GM12878 (cell line): Measurements from ENCODE around the gene CAMTA1. TPM values are rescaled to one million over a fixed set of nuclear protein-coding genes. Genes with fewer than 3 reads are reported as not detected.

ENCODE experiments used
- ATAC-seq: fragments of 200-7000 bp; cut with Tn5 transposase; 3 replicates; pipeline ENCODE4 v1.9.1; 2020; ENCODE audit warnings: mild to moderate bottlenecking, moderate library complexity
- BruUV-seq: library from RNA; stranded (reverse); fragments of 400-500 nt; replicated peaks from 2 replicates; lab custom pipeline; 2021; lab: Mats Ljungman, UMichigan
- CTCF ChIA-PET: fragments of 300-600 bp; sonication (Branson Sonifier 250); formaldehyde crosslinking; extraction: SDS; loops from one replicate; lab custom pipeline; 2021; ENCODE audit warnings: inconsistent platforms; lab: Yijun Ruan, JAX
- POLR2A ChIA-PET: fragments of 350-600 bp; formaldehyde crosslinking; extraction: SDS; loops from one replicate; lab custom pipeline; 2021; ENCODE audit warnings: inconsistent platforms; lab: Charles Lee
- RAD21 ChIA-PET: fragments of 300-600 bp; sonication (Branson Sonifier 250); formaldehyde crosslinking; loops from one replicate; lab custom pipeline; 2023; ENCODE audit warnings: antibody characterized with exemption; ENCODE audit not compliant: unreplicated experiment; lab: Charles Lee
- SMC1A ChIA-PET: fragments of 300-600 bp; sonication (Branson Sonifier 250); formaldehyde crosslinking; loops from one replicate; lab custom pipeline; 2023; ENCODE audit not compliant: unreplicated experiment, uncharacterized antibody; lab: Charles Lee
- DNase-seq: peaks from one replicate; pipeline ENCODE4 v3.0.0-alpha.2; 2011; ENCODE audit warnings: low read depth, low spot score
- FAIRE-seq: peaks from 3 replicates; lab custom pipeline; 2011; peaks lifted over from hg19 to GRCh38; lab: Jason Lieb, UNC
- H2AFZ ChIP-seq: 2 replicates; pipeline ENCODE4 v1.6.0; 2011; ENCODE audit warnings: low read depth, low read length, control low read depth; ENCODE audit not compliant: control insufficient read depth
- H3K27ac ChIP-seq: 2 replicates; pipeline ENCODE4 v1.5.1; 2011; ENCODE audit warnings: control low read depth; ENCODE audit not compliant: control insufficient read depth, insufficient read depth
- H3K27me3 ChIP-seq, 2 experiments: replicated peaks in 1 of 2; 2 replicates each; pipeline versions ENCODE4 v1.6.0 to v1.6.1; 2011; ENCODE audit warnings: low read length in 1 of 2; ENCODE audit not compliant: control insufficient read depth in 2 of 2, insufficient read depth in 2 of 2
- H3K36me3 ChIP-seq, 2 experiments: 2 replicates each; pipeline ENCODE4 v1.5.1; 2011; ENCODE audit warnings: low read length in 1 of 2; ENCODE audit not compliant: control insufficient read depth in 2 of 2, insufficient read depth in 2 of 2
- H3K4me1 ChIP-seq: 2 replicates; pipeline ENCODE4 v1.6.1; 2011; ENCODE audit warnings: mild to moderate bottlenecking, low read length, moderate library complexity, mixed read lengths; ENCODE audit not compliant: control insufficient read depth, insufficient read depth
- H3K4me2 ChIP-seq: 2 replicates; pipeline ENCODE4 v1.6.0; 2011; ENCODE audit warnings: control low read depth; ENCODE audit not compliant: control insufficient read depth, insufficient read depth
- H3K4me3 ChIP-seq: fragments of 200-600 bp; sonication (generic); 2 replicates; pipeline ENCODE4 v1.5.1; 2016
- H3K79me2 ChIP-seq: 2 replicates; pipeline ENCODE4 v1.6.0; 2011; ENCODE audit warnings: low read length; ENCODE audit not compliant: control insufficient read depth, insufficient read depth
- H3K9ac ChIP-seq: 2 replicates; pipeline ENCODE4 v1.8.0; 2011; ENCODE audit warnings: low read length, control low read depth, mixed read lengths; ENCODE audit not compliant: control insufficient read depth, insufficient read depth
- H3K9me3 ChIP-seq: replicated peaks from 3 replicates; pipeline ENCODE4 v1.5.1; 2011; ENCODE audit warnings: mild to moderate bottlenecking, low read length; ENCODE audit not compliant: control insufficient read depth, insufficient read depth
- H4K20me1 ChIP-seq: 2 replicates; pipeline ENCODE4 v1.6.0; 2011; ENCODE audit not compliant: control insufficient read depth, insufficient read depth
- DPF2 ChIP-seq: fragments of 450-650 bp; IDR thresholded peaks from 2 replicates; pipeline ENCODE4 v1.6.1; 2017; ENCODE audit warnings: mild to moderate bottlenecking
- E2F4 ChIP-seq: IDR thresholded peaks from 2 replicates; pipeline ENCODE4 v1.6.1; 2012; ENCODE audit warnings: low read depth, low read length, improper control_type of control experiment
- EGR1 ChIP-seq, 2 experiments: IDR thresholded peaks; 1 replicate in 1 of 2; 2 replicates in 1 of 2; pipeline ENCODE4 v1.6.1; 2011 to 2012; ENCODE audit warnings: low read depth in 2 of 2, low read length in 2 of 2, borderline replicate concordance in 1 of 2, mild to moderate bottlenecking in 1 of 2, moderate library complexity in 1 of 2
- EZH2 ChIP-seq: IDR thresholded peaks from 2 replicates; pipeline ENCODE4 v1.6.1; 2012; ENCODE audit warnings: low read depth, mild to moderate bottlenecking, control low read depth, inconsistent platforms, low read length, borderline replicate concordance; ENCODE audit not compliant: control insufficient read depth
- RELA ChIP-seq: fragments of 450-650 bp; IDR thresholded peaks from 2 replicates; pipeline ENCODE4 v1.8.0; 2014; ENCODE audit warnings: borderline replicate concordance; ENCODE audit not compliant: partially characterized antibody
- SMC3 ChIP-seq: IDR thresholded peaks from 2 replicates; pipeline ENCODE4 v1.6.1; 2011; ENCODE audit warnings: low read length, improper control_type of control experiment, borderline replicate concordance
- SPI1 ChIP-seq: IDR thresholded peaks from 2 replicates; pipeline ENCODE4 v1.6.1; 2011; ENCODE audit warnings: low read depth, mild to moderate bottlenecking, low read length, moderate library complexity, borderline replicate concordance; ENCODE audit not compliant: insufficient read depth
- ZBTB4 ChIP-seq: fragments of 450-650 bp; formaldehyde crosslinking; IDR thresholded peaks from 2 replicates; pipeline ENCODE4 v1.4.0; 2022; ENCODE audit warnings: mild to moderate bottlenecking, moderate library complexity
- WGBS: methylation state at CpG from one replicate; pipeline ENCODE4 v1.1.6; 2016; ENCODE audit warnings: low lambda C conversion rate; ENCODE audit not compliant: insufficient replicate concordance, insufficient coverage; ENCODE audit errors: missing lambda C conversion rate; 5-methylcytosine and 5-hydroxymethylcytosine counted together
- in situ Hi-C: fragments of 300-500 bp; cut with MboI; formaldehyde crosslinking; loops from 9 replicates; pipeline ENCODE4 v1.14.3; 2018; ENCODE audit warnings: mixed read lengths
- intact Hi-C: fragments of 100-400 bp; cut with micrococcal nuclease; formaldehyde crosslinking; loops from one replicate; pipeline ENCODE4 v1.14.2; 2022; ENCODE audit not compliant: unreplicated experiment
- polyA plus RNA-seq, 11 experiments: library from polyadenylated mRNA; depleted of rRNA in 4 of 11; unstranded in 6 of 11; stranded (reverse) in 5 of 11; fragments of >200 nt; fragmentation: Nextera tagmentation in 4 of 11; fragmentation: Illumina TruSeq in 1 of 11; extraction: Ambion mirVana in 4 of 11; extraction: Trizol in 1 of 11; gene quantifications; 1 replicate in 1 of 11; 2 replicates in 10 of 11; pipeline versions ENCODE4 v1.2.1 to v1.2.3, GENCODE V29; 2011 to 2016; ENCODE audit warnings: inconsistent platforms in 2 of 11, missing spikeins in 2 of 11, low read depth in 1 of 11
- total RNA-seq, 4 experiments: library from RNA; depleted of rRNA in 3 of 4; stranded (reverse); fragments of >200 nt in 3 of 4; fragmentation: Illumina TruSeq in 1 of 4; extraction: Trizol in 1 of 4; gene quantifications; 2 replicates each; pipeline versions ENCODE4 v1.2.1 to v1.2.3, GENCODE V29; 2013 to 2021

CAMTA1 gene
- total and polyA plus RNA-seq, 10 of the 15 experiments (the other 5 are each of a cell fraction or from before 2014, with no cell fraction given): 37.7 to 148 (median 76.4) TPM

GRCh38 chr1:7663451-7664146 is 878.3 kb downstream of the CAMTA1 start:
- Histone ChIP-seq H4K20me1 (no peaks in the 10 kb centered on the region), H3K4me1 (no peaks in the 10 kb centered on the region), H3K4me2 (no peak overlapping the region), H3K79me2 (no peaks in the 10 kb centered on the region), H3K36me3 (no peaks in the 10 kb centered on the region), H3K27ac (no peak overlapping the region), H3K9me3 (no peaks in the 10 kb centered on the region), H3K9ac (no peak overlapping the region), H2AFZ (no peak overlapping the region), H3K4me3 (no peak overlapping the region), H3K27me3 (no peaks in the 10 kb centered on the region)
- no peak for TF ChIP-seq RELA
- no peak for TF ChIP-seq E2F4
- SMC1A ChIA-PET: no interaction called here
- RAD21 ChIA-PET: no interaction called here
- ATAC-seq: no peak
- CTCF ChIA-PET: interaction anchor here (7.6 kb wide), 1 partner anchor 88 kb away, joined by 208 read pairs; no protein-coding TSS in a partner anchor
- no TSS peak for BruUV-seq
- 47% methylated on average over 34 of the region's 38 CpGs for whole genome bisulfite sequencing
- intact Hi-C loops (loop anchor here (10.0 kb wide), 1 partner anchor 681 kb away; no protein-coding TSS in a partner anchor), in situ Hi-C loops (no loop called here)
- FAIRE-seq: no peak
- DNase-seq: no peak
- POLR2A ChIA-PET: no interaction called here

GRCh38 chr1:7664147-7664892 is 879.1 kb downstream of the CAMTA1 start:
- no peaks in the 10 kb centered on the region for H3K4me1 ChIP-seq
- no peak overlapping the region for H3K9ac ChIP-seq
- H3K36me3 ChIP-seq: no peaks in the 10 kb centered on the region
- BruUV-seq: no TSS peak
- H3K4me3 ChIP-seq: no peak overlapping the region
- no peak overlapping the region for H2AFZ ChIP-seq
- DNase-seq: no peak
- H3K9me3 ChIP-seq: no peaks in the 10 kb centered on the region
- H4K20me1 ChIP-seq: no peaks in the 10 kb centered on the region
- POLR2A ChIA-PET: no interaction called here
- H3K27ac ChIP-seq: no peak overlapping the region
- SMC1A ChIA-PET: interaction anchor here (0.6 kb wide), 1 partner anchor 1123 kb away, joined by 3 read pairs; no protein-coding TSS in a partner anchor
- in situ Hi-C loops: no loop called here
- intact Hi-C loops: loop anchor here (10.0 kb wide), 1 partner anchor 680 kb away; no protein-coding TSS in a partner anchor
- RAD21 ChIA-PET: no interaction called here
- ATAC-seq: no peak
- H3K79me2 ChIP-seq: no peaks in the 10 kb centered on the region
- CTCF ChIA-PET: interaction anchor here (7.6 kb wide), 1 partner anchor 88 kb away, joined by 208 read pairs; no protein-coding TSS in a partner anchor
- FAIRE-seq: no peak
- 65% methylated on average over 47 of the region's 48 CpGs for WGBS
- no peak overlapping the region for H3K4me2 ChIP-seq
- no peaks in the 10 kb centered on the region for H3K27me3 ChIP-seq
- no peak for TF ChIP-seq EGR1 (IDR thresholded peaks at IDR 0.05; ENCODE audit: borderline replicate concordance in 1 of 2, low read depth in 2 of 2, low read length in 2 of 2)
- TF ChIP-seq SPI1: no peak
- TF ChIP-seq DPF2: no peak
- TF ChIP-seq SMC3: no peak
- no peak for TF ChIP-seq ZBTB4
- TF ChIP-seq EZH2: no peak
